GM21786 (cell line): ENCODE measurements around the gene COBLL1.

Source experiments
- ATAC-seq: cut with Tn5 transposase; IDR thresholded peaks from one replicate; pipeline ENCODE4 v1.9.1; 2021; ENCODE audit not compliant: unreplicated experiment

COBLL1 gene

DNA sequence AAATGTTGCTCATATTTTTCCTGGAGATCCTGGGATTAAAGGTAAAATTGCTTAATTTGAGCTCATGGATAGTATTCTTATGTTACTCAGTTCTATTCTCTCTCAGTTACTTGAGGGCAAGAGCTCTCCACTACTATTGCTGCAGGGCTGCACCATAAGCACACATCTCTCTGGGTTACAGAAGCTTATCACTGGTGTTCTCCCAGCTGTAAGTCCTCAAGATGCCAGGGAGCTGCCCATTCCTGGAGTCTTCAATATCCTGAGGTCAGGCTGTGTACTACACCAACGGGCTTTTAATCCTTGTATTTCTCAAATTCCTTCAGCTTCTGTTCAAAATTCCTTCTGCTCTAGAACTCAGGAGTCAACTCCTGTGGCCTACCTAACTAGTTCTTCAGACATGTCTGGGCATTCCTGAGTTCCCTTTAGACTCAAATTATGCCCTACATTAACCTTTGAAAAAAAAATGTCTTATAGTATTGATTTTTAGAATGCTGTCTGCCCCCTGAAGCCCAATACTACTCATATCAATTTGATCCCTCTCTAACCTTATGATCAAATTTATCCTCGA is 17.7 kb upstream of the COBLL1 start:
- no peak for ATAC-seq

DNA sequence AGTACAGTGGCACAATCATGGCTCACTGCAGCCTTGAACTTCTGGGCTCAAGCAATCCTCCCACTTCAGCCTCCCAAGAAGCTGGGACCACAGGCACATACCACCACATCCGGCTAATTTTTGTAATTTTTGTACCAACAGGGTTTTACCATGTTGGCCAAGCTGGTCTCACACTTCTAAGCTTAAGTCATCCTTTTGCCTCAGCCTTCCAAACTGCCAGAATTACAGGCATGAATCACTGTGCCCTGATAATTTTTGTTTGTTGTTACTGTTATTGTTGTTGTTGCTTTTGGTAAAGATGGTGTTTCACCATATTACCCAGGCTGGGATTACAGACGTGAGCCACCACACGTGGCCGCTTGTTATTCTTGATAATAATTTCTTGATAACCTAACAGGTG is 10.5 kb upstream of the COBLL1 start:
- ATAC-seq, result no peak

DNA sequence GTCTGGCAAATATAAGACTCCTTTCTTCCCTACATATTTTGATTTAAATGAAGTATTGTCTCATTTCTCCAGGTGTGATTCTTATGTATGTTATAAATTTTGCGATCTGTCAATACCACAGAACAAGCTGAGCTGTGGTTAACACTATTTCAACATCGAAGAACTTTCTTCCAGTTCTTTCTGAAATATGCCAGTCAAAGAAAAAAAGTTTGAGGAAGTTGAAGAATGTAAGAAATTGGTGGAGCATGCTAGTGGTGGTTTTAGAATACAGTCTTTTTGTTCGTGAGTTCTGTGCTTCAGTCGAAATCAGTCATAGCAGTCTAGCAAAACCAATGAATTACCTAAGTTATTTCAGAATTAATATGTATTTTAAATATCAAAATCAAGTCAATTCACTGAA is 8.6 kb upstream of the COBLL1 start:
- no peak for ATAC-seq

DNA sequence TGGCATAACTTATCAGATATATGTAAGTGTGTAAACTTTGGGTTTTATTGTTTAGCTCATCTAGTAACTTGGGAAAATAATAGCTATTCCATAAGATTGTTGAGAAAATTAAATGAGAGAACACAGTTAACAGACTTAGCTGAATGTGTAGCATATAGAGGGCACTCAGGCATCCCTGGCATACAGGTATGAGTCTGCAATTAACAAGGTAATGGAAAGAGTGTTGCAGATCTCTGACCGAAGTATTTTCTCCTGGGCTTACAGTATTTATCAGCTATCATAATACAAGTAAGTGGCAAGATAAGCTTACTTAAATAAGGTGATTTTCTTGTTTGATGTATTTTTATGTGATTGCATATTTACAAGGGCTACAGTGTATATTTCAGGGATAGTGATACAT is 7.9 kb upstream of the COBLL1 start:
- ATAC-seq, result no peak

DNA sequence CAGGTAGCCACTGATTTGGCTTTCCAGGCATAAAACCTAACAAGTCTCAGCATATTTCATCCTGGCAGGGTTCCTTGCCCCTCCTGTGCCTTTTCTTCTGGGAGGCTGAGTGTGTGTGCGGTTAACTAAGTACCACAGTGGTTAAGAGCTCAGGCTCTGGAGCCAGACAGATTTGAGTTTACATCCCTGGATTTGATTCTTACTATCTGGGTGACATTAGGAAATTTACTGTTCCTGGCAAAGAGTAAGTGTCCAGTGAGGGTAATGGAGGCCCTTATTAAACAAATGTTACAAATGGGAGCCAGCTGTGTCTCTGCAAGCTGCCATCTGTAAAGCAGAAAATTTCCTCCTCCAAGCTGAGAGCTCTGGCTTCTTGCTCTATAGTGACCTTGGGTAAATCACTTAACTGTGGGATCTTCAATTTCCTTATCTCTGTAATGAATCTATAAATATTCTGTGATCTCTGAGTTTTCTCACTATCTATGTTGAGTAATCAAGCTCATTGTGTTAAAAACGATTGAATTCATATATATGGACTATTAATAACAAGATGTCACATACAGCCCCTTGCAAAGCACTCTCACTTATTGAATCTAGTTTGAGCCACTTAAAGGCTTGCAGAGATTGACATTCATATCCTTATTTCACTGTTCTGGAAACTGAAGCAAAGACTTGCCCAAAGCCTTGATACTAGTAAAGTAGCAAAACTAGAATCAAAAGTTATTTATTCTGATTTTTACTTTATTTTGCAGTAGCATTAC is 6.5 kb upstream of the COBLL1 start:
- ATAC-seq, result no peak

DNA sequence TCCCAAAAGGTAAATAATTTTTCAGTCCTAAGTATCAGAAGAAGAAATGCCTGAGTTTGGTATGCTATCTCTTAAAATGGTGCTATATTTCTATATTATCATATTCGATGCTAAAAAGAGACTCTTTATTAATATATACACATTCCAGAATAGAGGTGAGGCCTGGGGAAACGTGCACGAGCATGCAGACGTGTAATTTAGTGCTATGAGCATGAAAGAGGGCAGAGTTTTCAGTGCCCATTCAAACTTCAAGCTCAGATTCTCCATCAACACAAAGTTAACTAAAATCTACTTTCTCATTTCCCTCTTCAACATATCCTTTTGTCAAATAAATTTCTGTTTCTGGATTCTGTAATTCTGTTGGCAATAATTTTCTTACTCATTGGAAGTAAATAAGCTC is 5.7 kb upstream of the COBLL1 start:
- no peak for ATAC-seq

DNA sequence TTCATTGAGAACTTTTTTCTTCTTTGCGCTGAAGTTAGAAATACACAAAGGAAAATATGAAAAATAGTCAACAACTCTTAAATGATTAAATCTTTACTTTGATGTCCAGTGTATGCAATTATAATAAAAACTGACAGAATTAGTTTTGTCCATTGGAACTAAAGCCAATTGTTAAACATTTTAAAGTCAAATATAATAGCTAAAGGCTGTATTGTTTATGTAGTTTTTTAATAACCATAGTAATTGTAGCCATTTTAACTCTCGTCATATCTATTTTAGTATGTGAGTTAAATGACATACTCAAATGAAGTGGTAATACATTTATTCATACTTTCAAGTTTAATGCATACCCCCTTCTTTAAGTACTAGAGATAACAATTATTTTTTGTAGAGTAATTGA is 4.7 kb upstream of the COBLL1 start:
- no peak for ATAC-seq

DNA sequence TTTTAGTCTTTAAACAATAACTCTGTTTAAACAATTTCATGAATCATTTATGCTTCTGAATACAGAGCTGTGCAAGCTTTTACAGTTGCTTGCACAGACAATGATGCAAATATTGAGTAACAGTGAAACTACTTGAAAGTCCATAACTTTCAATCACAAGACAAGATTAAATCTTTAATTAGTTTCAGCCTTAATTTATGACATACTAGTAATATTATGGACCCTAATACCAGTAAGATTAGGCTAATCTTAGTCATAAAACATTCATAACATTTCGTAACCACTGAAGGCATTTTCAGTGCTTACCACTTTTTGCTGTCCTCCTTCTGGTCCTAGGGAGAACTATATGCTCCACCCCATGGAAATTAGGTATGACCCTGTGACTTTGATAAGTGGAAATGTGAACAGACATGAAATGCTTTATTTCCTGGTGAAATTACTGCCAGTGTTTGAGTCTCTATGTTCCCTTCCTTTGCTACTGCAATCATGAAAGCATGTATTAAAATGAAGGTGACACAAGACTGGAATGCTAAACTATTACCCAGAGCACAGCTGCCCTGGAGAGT is 1.8 kb upstream of the COBLL1 start:
- no peak for ATAC-seq

DNA sequence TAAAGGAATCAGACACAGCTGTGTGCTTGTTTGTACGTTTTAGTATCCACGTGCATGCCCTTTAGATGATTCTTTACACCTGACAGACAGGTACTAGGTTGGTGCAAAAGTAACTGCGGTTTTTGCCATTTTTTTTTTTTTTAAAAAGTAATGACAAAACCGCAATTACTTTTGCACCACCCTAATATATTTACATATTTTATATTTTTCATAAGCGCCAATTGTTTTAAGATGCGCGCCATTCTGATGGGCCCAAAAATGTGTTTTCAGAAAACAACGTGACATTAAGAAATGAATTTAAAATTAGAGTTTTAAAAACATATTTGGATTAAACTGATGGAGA is 972 bp upstream of the COBLL1 start:
- ATAC-seq, result no peak

DNA sequence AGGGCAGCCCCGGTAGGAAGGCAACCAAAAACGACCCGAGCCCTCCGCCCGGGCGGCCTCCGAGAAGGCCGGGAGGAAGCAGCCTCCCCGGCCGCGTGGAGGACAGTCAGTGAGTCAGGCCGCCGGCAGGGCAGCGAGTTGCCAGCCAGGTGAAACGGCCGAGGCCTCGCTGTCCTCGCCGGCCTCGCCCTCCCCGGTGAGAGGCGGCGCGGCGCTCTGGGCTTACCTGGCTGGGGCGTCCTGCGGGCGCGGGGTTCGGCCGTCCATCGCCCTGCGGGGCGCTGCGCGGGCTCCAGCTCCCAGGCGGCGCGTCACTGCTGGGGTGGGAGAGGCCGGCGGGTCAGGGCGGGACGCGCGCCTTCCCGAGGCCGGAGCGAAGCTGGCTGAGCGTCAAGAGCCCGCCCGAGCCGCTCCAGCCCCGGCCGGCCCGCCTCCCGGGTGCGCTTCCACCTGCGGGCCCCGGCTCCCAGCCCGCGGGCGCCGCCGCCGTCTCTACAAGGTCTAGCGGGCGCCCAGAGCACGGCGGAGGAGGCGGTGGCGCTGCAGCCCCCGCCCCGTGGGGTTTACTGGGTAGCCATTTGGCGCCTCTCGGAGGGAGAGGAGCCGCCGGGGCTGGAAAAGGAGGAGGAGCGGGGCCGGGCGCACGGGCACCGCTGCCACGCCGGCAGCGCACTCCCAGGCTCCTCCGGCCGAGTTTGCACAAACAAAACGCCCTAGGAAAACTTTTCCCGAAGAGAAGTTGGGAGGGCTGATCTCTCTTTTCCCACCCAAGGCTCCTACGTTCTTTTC is 499 bp downstream of the COBLL1 start:
- ATAC-seq, result peak; percentile 36

DNA sequence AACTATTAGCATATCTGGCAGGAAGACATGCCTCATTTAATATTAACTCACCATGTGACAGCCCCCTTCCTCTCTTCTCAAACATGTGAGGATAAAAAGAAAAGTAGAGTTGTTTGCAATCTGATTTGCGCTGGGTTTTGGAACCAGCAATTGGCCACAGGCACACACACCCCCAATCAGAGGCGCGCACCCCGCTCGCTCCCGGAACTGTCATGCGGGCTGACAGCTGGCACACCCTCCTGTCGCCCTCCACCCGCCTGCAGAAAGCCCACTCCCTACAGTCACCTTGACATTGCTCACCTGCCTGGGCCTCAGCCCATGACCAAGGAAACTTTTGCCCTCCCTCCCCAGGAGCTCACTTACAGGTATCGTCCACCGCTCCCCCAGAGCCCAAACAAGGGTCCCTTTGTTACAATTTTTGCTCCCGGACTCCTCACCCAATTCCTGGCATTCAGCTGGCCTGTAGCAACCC is 1.1 kb downstream of the COBLL1 start:
- ATAC-seq, result no peak

DNA sequence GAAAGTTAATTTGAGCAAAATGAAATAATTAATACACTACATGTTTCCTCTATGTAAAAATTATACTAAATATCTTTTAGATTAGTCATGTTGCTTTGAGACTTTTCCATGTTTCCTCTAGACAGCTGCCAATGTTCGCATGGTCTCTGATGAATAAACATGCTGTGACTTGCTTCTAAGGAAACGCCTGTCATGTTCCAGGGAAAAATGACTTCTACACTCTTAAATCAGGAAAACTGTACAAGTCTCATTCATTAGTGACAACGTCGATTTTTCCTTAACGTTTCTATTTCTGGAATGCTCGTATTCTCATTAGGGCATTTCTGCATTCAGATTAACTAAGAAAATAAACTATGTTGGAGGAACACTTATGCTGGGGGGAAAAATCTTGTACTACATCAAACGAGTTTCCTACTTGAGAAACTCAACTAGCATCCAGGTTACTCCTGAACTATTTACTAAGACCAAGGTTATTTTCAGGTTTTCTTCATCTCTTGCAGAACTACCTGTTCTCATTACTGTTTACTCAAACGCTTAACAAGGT is 1.6 kb downstream of the COBLL1 start:
- no peak for ATAC-seq

DNA sequence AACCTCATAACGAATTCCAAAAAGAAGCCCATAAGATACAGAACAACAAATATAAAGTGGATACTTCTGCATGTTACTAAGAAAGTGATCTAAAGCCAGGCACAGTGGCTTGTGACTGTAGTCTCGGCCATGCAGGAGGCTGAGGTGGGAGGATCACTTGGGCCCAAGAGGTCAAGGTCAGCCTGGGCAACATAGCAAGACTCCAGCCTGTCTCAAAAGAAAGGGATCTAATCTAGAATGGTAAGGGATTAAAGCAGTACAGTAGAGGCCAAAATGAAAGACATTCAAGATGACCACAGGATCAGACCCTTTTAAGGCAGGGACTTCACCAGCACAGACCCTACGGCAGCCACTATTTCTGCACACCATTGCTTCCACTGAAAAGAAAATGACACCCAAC is 3.8 kb downstream of the COBLL1 start:
- no peak for ATAC-seq

DNA sequence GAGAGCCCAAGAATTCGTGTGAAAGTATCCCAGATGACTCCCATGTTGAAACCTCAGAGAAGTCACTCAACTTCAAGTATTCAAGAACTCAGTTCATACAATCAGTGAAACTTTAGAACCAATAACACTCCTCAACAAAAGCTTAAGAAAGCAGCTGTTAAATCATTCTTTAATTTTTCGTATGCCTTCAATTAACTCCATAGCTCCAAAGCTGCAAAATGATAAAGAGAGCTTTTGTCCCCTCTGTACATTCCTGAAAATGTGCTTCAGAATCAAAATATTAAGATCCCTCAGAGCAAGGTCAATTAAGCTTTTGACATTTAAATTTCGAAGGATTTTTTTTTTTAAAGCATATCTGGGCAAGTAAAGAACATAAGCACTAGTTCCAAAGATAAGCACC is 4.7 kb downstream of the COBLL1 start:
- no peak for ATAC-seq

DNA sequence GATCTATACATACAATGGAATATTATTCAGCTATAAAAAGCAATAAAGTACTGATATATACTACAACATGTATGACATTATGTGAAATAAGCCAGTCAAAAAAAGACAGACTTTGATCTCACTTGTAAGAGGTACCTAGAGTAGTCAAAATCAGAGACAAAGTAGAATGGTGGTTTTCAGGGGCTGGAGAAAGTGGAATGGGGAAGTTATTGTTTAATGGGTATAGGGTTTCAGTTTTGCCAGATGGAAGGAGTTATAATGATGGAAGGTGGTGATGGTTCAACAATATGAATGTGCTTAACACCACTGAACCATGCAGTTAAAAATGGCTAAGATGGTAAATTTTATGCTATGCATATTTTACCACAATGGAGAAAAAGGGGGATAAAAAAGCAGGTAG is 6.3 kb downstream of the COBLL1 start:
- ATAC-seq, result no peak

DNA sequence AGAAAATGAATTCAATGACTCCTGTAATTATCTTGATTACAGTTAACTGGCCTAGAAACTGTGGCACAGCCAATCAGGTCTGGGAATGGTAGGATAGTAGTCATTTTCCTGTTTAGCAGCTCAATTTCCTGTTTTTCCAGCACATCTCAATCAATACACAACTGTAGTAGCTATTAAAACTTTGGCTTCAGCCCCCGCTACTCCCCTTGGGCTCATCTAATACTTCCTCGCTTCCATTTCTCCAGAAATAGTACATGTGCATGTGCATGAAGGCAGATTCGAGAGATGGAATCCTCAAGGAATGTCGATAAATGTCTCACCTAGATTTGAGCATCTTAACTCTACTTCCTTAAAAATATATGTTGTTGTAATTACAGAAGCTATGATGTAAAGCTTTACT is 9.7 kb downstream of the COBLL1 start:
- no peak for ATAC-seq

DNA sequence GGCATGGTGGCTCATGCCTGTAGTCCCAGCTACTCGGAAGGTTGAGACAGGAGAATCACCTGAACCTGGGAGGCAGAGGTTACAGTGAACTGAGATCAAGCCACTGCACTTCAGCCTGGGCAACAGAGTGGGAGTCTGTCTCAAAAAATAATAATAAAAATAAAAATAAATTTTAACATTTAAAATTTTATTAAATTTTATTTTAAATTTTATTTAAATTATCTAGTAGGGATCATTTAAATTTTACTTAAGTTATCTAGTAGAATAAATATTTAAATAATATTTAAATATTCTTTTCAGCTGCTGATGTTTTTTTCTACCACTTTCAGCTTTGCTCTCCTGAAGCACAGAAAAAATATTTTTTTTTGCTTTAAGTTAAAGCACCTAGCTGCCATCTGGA is 10.4 kb downstream of the COBLL1 start:
- ATAC-seq, result no peak

DNA sequence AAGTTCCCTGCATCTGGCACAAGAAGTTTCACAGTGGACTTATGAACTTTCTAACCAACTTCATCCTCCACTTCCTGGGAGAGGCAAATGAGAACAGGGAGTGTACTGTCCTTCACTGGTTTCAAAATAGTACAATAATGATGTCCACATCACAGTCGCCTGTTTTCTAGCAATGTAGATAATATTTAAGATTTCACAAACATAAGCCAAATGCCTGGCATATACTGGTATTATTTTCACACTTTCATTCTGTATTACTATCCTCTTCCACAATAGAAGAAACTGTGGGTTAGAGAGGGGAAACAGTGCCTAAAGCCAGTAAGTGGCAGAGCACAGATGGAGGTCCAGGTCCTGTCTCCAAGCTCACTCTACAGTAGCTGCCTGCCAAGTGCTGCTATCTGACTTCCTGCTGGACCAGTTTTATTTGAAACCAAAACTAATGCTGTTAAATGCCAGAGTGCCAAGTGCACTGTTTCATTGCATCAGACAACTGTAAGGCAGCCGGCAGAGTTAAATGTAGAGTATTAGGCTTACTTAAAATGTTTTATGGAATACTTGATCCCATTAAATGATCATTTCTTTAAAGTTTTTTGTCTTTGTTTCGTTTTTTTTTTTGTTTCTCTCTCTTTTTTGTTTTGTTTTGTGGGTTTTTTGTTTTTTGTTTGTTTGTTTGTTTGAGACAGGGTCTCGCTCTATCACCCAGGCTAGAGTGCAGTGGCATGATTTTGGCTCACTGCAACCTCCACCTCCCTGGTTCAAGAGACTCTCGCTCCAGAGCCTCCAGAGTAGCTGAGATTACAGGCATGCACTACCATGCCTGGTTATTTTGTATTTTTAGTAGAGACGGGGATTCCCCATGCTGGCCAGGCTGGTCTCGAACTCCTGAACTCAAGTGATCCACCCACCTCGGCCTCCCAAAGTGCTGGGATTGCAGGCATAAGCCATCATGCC is 15.1 kb downstream of the COBLL1 start:
- ATAC-seq, result no peak

DNA sequence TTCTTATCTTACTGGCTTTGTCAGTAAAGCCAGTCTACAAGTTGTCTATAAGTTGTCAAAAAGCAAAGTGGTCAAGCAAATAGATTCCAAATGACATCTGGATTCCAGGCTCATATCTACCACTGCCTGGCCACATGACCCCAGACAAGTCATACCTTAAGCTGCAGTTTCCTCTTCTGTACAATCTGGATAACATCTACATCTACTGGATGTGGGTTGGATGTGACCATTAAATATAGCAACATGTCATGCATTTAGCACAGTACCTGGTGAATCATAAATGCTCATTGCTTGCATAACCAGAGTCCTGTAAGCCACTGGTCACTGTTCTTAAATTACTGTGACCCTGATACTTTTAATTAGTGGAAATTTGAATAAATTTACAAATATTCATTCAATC is 16.8 kb downstream of the COBLL1 start:
- ATAC-seq, result no peak

DNA sequence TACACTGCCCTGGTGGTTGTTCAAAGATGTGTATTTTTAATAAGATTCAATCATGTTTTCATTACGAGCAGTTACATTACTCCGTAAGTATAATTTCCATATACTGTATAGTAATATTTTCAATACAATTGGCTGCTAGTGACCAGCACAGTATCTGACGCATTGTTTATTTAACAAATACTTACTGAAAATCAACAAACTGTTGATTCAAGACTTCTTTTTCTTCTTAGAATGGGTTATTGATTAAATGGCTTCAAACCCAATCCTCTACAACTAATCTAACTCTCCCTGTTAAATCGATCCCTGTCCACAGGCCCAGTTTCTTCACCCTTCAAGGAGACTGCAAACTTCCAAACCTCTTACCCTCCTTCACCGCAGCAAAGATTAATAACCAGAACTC is 18.5 kb downstream of the COBLL1 start:
- ATAC-seq, result no peak

DNA sequence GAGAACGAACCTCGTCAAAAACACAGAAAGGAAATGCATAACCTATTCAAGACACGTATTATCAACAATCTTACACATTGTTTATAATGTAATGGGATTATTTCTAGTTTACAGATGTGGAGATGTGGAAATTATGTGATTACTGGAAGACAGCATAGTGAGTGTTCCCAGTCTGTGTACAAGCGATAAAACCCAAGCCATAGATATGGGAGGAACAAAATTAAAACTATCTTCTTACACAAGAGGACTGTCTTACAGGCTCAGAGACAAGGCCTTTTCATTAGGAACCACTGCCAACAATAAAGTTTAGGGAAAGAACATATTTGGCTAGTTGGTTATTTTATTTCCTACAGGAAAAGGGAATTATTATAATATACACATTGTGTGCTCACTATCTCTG is 20.3 kb downstream of the COBLL1 start:
- ATAC-seq, result no peak
